Measurements from ENCODE around the gene MAGI1.

Gene MAGI1

DNA sequence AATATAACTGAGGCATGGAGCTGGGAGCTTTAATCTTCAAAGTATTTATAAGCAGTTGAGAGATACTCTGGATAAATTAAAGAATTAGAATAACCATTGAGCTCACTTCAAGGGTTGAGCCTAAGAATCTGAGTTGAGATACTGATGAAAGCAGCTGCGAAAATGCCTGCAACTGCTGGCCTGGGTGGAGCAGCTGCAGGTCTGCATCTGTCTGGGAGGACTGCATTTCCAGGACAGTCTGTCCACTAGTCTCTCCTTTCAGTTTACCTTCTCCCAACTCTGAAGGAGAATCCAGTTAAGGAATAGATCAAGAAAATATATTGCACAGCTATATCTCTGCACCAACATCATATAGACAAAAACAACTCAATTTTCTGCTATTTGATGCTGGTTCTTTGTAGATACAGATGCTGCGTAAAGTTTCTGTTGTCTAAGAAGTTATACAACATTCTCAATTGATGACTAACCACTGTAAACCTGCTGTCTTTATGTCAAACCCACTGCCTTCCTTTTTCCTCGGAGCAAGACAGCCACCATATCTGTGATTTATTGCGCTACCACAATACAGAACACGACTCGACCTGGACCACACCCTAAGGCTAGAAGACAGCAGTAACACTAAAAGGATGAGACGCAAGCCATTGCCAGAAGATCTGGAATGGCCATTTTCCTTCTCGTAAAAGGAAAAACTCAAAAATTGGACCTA lies 245.1 kb downstream of the MAGI1 start:
- no peak for DNase-seq (ENCODE audit: low read depth)

DNA sequence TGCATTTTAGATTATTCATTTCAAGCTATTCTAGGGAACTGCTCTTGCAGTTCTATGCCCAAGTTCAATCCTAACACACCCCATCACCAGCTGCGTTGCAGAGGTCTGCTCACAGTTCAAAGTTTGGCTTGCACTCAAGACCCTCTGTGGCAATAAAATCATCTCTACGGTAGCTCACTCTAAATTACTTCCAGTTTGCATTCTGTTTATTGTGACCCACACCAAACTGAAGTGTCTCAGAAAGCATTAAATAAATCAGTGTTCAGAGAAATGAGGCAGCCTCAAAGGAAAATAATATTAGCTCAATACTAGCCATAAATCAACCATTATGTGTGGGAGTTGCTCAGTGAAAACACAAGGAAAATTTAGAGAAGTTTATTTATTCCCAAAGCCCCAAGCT lies 250.3 kb downstream of the MAGI1 start:
- DNase-seq (ENCODE audit: low read depth), result no peak

DNA sequence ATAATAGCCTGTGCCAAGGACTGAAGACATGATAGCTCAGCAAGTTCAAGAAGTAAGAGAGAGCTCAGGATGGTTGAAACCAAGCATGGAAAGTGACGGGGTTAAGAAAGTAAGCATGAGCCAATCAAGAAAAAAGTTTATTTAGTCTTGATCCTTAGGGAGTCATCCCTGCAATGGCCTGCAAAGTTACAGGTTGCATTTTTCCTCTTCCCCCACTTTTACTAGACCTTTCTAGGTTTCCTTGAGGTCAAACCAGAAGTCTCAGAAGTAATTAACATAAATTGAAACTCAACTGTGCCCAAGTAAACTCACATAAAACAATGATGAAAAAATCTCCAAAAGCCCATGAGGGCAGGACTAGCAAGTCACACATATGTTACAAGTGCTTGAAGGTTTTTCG lies 250.9 kb downstream of the MAGI1 start:
- no peak for DNase-seq (ENCODE audit: low read depth)

DNA sequence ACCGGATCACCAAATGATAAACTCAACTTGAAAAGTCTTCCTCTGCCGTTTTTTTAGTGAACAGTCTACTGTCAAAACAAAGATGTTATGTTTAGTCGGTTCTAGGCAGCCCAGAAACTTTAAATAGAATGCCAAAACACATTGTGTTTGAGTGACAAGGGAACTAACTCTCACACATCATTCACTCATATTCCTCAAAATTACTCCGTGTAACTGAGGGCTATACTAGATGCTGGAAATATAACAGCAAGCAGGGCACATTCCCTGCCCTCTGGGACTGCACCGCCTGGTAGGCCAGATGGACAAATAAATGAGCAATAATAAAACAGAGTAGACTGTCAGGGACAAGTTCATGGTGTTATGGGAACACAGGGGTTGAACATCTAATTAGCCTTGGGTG lies 251.4 kb downstream of the MAGI1 start:
- DNase-seq (ENCODE audit: low read depth), result no peak

DNA sequence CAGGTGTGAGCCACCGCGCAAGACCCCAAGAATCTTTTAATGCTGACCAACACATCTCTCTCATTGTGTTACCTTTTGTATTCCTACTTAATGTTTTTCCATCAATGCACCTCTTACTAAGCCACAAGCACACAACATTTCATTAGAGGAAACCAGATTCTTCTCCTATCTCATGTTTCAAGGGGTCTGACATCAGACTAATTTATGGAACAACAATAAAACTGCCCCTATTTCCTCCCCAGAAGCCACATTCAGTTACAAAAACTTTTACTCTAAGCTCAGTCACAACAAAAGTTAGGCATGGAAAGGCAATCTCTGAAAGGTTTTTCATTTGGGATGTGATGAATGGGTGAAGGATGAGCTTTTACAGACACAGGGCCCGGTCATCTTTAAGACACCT lies 251.8 kb downstream of the MAGI1 start:
- DNase-seq (ENCODE audit: low read depth), result no peak

DNA sequence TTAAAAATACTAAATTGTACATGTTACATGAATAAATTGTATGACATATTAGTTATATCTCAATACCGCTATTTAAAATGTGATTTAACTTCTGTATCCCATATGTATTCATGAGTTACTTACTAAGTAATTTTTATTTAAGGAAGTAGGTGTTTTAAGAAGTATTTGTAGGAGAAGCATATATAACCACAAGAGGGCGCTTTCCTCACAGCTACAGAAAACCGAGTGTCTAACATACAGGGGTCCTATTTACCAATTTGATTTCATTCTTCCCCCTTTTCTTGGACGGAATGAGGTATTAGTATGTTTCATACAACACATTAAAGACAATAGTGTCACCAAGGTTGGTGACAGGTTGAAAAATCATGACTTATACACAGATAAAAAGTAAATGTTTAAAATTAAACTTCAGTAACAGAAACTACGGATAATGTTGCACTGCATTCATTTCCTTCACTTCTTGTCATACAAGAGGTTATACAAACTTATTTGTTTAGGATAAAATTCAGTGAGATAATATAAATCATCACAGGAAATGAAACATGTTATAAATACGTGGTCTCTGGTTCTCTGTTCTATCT lies 253.6 kb downstream of the MAGI1 start:
- DNase-seq (ENCODE audit: low read depth), result no peak

DNA sequence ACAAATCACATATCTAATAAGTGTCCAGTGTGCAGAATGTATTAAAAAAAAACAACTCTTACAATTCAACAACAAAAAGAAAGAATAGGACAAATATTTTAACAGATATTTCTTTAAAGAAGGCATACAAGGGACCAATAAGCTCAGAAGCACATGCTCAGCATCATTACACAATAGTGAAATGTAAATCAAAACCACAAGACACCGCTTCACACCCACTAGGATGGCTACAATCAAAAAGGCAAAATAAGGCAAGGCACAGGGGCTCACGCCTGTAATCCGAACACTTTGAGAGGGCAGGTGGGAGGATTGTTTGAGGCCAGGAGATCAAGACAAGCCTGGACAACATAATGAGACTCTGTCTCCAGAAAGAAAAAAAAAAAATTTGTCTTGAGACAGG lies 255.6 kb downstream of the MAGI1 start:
- DNase-seq (ENCODE audit: low read depth), result no peak

DNA sequence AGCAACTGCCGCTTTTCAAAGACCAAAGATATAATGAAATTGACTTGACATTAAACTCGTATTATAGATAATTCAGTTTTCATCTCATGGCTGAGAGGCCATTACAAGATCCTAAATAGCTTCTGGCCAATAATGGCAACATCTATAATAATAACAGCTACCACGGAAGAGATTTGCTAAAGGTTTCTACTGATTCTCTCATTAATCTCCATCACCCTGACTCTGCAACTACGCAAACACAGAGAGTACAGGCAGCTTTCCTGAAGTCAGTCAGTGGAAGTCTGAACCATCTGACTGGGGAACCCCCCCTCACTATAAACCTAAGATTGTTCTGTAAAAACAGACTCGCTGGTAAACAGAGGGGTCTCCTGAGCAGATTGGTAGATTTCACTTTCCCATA lies 257.1 kb downstream of the MAGI1 start:
- no peak for DNase-seq (ENCODE audit: low read depth)

DNA sequence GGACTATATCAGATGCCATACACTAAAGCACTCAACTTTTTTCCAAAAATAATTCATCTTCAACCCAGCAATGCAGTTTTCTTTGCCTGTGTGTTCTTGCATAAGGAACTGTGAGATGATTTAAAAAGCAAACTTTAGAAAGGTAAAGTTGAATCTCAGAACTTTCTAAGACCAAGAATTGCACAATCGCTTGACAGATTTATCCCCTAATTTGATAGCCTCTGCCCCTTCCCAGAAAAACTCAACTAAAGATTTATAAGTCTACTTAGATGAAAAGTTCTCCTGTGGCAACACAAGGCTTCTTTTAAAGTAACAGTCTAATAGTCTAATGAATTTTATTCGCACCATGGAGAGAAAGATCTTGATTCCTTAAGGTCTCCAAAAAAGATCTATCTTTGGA lies 259.3 kb downstream of the MAGI1 start:
- DNase-seq (ENCODE audit: low read depth), result no peak

DNA sequence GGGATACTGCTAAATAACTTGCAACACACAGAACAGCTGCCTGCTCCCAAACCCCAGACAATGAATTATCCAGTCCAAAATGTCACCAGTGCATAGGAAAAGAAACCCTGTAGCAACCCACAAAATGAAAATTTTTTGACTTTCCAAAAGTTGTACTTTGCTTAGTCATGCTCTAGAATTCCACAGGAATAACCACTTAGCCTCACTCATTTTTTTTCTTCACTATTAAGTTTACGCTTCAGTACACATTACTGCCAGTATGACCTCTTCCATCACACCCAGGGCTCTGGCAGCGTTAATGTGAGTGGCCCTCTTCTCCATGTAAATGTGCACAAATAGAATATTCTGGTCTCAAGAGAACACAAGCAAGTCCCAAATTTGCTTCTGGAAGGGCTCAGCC lies 259.8 kb downstream of the MAGI1 start:
- DNase-seq (ENCODE audit: low read depth), result no peak

DNA sequence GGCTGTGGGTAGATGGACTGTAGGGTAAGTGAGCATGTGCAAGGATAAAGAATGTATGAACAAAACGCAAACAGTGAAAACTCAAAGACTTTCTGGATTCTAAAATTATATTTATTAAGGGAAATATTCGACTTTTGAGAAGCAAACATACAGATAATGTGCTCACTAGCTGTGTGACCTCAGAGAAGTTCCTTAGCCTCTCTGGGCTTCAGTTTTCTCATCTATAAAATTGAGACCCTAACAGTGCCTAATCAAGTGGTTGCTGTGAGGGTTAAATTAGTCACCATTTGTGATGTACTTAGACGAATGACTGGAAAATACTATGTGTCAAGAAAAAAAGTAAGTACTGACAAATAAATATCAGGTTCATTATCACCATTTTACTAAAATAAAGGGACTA lies 261.7 kb downstream of the MAGI1 start:
- DNase-seq (ENCODE audit: low read depth), result no peak

DNA sequence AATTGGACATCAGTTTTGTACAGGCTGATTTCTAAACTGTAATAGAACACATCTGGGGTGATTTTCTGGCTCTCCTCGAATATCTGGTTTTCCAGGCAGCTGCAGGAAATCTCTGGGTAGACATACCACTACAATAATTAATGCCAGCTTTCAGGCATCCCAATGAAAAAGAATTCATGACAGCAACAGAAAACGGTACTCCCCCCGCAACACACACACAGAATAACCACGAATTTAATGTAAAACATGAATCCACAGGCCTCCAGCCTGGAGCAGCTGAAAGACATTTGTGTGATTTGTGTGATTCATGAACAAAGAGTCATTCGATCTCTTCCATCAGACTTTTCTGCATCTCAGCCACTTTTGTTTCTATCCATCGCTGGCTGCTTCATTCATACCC lies 262.2 kb downstream of the MAGI1 start:
- DNase-seq (ENCODE audit: low read depth), result no peak

DNA sequence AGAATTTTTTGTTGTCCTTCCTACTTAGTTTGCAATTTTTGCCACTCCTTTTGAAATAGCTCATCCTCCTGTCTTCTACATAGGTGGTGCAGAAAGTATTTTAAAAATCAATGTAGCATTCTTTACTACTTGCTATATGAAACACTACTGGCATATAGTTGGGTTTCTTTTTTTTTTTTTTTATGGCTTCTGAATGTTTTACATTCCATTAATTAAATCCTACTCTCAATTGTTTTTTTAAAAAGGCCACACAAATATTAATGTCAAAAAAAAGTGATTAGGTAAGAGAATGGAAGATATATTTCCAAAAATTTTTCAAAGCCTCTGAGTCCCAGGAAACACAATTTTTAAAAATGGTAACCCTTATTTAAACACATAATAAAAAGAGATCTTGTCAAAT lies 262.6 kb downstream of the MAGI1 start:
- no peak for DNase-seq (ENCODE audit: low read depth)

DNA sequence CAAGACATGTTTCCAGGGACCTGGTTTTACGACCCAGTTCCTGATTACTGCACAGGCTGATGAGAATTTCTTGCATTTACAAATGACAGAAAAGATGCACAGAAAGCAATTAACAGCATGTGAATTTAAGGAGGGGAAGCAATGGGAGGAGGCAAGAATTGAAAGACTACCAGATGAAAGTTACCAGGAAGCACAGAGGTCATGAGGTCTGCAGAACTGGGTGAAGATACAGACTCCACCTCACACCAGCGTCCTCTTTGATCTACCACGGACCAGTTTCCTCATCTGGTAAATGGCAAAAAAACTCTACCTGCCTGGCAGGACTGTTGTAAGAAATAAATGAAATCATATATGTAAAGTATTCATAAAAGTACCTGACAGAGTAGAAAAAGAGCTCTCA lies 266.0 kb downstream of the MAGI1 start:
- no peak for DNase-seq (ENCODE audit: low read depth)

DNA sequence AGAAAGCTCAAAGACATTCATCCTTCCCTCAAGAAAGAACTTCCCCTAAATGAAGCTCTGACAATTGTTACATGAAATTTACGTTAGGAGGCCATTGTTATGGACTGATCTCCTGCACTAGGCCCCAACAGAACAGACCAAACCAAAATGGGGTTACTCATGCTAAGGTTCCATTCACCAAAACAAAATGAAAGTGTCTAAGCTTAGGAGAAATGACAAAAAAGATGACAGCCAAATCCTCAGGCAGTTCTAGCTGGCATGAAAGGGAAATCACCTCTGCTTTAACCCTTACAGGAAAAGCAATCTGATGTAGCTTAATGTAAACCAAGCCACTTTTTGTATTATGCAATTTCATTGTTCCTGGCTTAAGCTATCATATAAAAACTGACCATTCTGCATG lies 271.2 kb downstream of the MAGI1 start:
- no peak for DNase-seq (ENCODE audit: low read depth)

DNA sequence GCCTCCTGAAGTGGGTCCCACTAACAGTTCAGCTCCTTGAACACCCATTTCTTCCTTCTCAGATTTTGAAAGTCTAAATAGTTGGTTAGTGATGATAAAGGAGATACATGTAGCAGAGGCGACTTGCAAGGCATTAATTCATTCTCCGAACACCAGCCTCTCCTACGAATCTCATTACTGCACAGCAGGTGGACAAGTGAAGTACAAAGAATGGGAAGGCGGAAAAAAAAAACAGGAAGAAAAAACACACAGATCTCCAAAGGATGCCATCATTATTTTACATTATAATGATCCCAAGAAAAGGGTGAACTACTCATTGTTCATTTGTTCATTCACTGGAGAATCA lies 276.5 kb downstream of the MAGI1 start:
- no peak for DNase-seq (ENCODE audit: low read depth)

DNA sequence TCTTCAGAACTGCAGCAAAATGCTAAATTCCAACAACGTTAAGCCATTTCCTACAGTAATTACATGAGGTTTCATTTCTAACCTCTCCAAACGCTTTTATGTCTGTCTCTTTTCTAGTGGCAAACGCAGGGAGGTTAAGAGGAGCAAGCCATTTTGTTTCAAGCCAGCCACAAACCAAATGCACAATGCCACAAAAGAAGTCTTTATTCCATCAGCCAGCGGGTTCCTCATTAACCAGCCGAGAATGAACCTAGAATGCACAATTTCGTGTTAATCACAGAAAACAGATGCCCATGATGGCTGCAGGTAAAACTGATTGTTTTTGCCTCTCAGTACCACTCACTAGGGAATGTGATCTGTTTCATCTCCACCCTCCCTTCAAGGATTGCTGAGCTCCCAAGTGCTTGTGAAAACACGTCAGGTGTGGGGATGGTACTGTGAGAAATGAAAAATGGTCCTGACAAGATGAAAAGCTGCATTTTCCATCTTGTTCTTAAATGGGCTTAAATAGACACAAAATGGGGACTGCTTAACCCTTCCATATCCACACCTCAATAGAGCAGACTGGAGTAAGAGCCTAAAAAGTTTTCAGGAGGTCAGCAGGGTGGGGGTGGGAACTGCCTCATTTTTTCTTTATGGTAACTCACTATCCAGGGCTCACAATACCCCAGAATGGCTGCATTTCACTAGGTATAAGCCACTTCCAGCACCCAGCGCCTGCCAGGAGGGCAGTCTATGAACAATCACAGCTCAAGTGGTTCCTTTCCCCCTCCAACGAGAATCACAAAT lies 277.1 kb downstream of the MAGI1 start:
- no peak for DNase-seq (ENCODE audit: low read depth)

DNA sequence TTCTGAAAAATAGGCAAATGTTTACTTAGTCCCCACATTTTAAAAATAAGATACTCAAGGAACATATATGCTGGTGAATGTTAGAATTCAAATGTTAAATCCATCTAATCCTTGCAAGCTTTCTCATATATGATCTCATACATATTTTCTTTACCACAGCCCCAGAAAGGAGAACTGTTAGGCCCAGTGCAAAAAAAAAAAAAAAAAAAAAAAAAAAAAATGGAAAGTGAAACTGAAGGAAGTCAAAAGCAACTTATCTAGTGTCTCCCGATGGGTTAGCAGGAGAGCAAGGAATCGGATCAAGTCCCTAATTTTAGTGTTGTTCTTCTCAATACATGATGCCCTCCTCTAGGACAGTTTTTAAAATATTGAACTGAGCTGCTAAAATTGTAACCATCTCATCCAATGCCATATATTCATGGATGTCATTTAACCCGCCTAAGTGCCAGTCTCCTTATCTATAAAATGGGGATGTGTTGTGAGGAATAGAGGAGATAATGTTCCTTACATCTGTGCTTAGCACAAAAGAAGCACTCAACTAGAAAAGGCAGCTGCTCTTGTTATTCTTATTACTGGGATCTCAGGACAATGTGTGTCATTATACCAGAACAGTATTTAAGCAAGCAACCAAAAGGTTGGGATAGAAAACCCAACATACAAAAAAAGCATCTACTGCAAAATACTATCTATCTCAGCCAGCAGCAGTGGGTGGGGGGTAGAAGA lies 279.7 kb downstream of the MAGI1 start:
- no peak for DNase-seq (ENCODE audit: low read depth)

DNA sequence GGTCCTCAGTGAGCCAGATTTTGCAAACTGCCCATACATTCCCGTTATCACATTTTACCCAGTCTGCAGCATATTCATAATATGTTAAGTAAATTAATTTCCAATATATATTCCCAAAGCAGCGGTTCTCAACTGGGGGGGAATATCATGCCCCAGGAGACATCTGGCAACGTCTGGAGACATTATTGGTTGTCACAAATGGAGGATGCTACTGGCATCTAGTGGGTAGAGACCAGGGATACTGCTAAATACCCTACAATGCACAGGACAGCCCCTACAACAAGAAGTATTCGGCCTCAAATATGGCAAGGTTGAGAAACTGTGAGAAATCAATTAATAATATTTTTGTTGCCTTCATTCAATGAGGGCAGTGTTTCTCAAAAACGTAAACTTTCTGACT lies 280.3 kb downstream of the MAGI1 start:
- DNase-seq (ENCODE audit: low read depth), result no peak

DNA sequence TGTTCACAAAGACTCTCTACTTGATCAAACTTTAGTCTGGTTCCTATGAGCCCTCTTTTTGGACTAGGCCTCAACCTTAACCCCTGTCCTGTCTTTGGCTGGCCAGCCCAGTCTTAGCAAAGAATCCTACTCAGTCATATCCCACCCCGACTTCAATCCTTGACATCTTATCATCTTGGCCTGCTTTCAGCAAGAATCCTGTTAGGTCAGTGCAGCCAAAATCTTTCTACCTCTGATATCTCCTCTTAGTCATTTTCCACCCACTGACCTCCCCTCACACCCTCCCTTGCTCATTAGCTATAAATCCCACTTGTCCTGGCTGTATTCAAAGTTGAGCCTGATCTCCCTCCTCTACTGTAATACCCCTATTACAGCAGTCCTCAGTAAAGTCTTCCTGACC lies 286.1 kb downstream of the MAGI1 start:
- DNase-seq (ENCODE audit: low read depth), result no peak

DNA sequence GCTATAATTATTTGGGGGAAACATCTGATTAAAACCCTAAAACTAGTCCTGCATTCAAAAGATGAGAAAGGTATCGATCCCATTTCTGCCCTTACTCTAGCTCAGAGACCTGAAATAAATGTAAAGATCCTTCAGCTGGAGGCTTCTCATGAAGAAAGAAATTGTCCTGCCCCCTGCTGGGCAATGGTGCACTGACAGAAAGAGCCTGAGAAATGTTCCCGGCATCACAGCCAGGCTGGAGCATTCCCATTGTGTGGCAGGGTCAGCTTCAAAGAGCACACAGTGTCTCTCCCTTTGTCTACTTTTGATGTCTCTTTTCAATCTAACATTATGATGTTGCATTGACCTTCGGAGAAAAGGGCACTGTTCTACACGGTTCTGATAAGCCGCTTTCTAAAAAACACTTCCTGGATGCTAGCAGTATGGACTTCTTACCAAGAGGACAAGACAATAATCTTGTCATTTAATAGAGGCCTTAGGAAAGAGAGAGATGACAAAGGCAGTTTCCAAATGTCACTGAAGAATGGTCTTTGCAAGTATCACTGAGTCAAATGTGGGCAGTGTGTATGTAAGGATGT lies 287.5 kb downstream of the MAGI1 start:
- no peak for DNase-seq (ENCODE audit: low read depth)

DNA sequence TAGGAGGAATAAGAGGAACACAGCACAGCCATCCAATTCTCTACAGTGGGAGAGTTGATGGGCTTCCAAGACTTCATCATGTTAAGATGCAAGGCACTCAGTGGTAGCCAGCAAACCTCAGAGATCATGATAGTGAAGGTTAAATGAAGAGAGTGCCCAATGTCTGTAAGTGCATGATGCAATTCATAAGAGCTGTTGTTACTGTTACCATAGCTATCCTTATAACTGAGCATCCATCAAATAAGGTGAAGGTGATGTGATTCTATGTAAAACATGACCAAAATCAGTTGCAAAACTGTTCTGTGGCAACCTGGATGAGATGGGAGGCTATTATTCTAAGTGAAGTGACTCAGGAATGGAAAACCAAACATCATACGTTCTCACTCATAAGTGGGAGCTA lies 289.7 kb downstream of the MAGI1 start:
- no peak for DNase-seq (ENCODE audit: low read depth)

DNA sequence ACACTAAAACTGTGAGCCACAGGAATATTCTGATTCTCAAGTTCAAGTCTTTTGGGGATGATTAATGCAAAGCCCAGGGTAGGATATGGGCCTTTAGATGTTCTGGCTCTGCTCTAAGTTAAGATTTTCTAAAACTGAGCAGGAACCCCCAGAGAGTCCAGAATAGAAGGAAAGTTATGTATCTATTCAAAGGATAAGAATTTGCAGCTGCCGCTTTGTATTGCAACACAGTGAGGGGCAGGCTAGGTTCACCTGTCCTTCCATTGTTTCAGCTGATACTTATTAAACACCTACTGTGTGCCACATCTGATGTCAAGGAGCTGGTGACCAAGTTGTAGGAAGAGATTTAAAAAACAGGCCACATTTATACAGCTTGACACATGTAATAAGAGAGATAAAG lies 290.4 kb downstream of the MAGI1 start:
- DNase-seq (ENCODE audit: low read depth), result no peak

All from stimulated activated CD4-positive, alpha-beta T cell treated with anti-CD3 and anti-CD28 coated beads, Interleukin-2, amount 100 ng/mL, for 4 hours (primary cell).